ENCODE data around the gene CYYR1. TPM values are rescaled to one million over a fixed set of nuclear protein-coding genes. Genes with fewer than 3 reads are reported as not detected.

The CYYR1 gene
- total and polyA plus RNA-seq, 2 donors (not counting 3 experiments of a cell fraction or from before 2014, with no cell fraction given): 13.2 to 25.7 TPM

GRCh38 chr21:26422138-26422537, 150.9 kb downstream of the CYYR1 start:
- Histone ChIP-seq H3K9me1 (replicated peaks; ENCODE audit: control insufficient read depth, extremely low read depth, insufficient read depth, low read length) (no peaks in the 10 kb centered on the region), H3K36me3 (ENCODE audit: control insufficient read depth in 2 of 2, extremely low read depth in 1 of 2, insufficient read depth in 2 of 2, low read length in 2 of 2) (no peaks in the 10 kb centered on the region), H3K79me2 (ENCODE audit: control insufficient read depth, insufficient read depth, low read length) (no peaks in the 10 kb centered on the region), H3K9me3 (replicated peaks; ENCODE audit: control insufficient read depth, insufficient read depth, low read length) (no peaks in the 10 kb centered on the region), H4K20me1 (replicated peaks; ENCODE audit: control insufficient read depth, extremely low read depth, insufficient read depth, low read length) (no peaks in the 10 kb centered on the region), H2AFZ (ENCODE audit: low read depth, low read length) (peak overlapping the region; percentile 84), H3K27ac (ENCODE audit: insufficient read depth, low read depth, low read length) (no peak overlapping the region), H3K9ac (replicated peaks; ENCODE audit: extremely low read depth, insufficient read depth, low read length) (no peak overlapping the region), H3K4me2 (ENCODE audit: insufficient read depth, low read length) (no peak overlapping the region), H3K4me3 (replicated peaks in 1 of 3; ENCODE audit: insufficient read depth in 1 of 3, low read depth in 1 of 3, low read length in 3 of 3) (no peak overlapping the region), H3K4me1 (ENCODE audit: control insufficient read depth, extremely low read depth, insufficient read depth, low read length) (peaks cover 4% of the 10 kb centered on the region), H3K27me3 (ENCODE audit: control insufficient read depth in 2 of 2, insufficient read depth in 2 of 2, low read length in 2 of 2) (no peaks in the 10 kb centered on the region)
- TF ChIP-seq POLR2AphosphoS5 (IDR thresholded peaks at IDR 0.05; ENCODE audit: insufficient read depth, low read depth, low read length) (no peak), CTCF (IDR thresholded peaks at IDR 0.05; ENCODE audit: extremely low read depth in 1 of 2, insufficient read depth in 1 of 2, low read depth in 1 of 2, low read length in 2 of 2) (no peak), GATA2 (IDR thresholded peaks at IDR 0.05; ENCODE audit: insufficient read depth, insufficient read length, low read depth, low read length) (peak; percentile 45), MYC (IDR thresholded peaks at IDR 0.05; ENCODE audit: low read depth, low read length) (no peak), FOS (IDR thresholded peaks at IDR 0.05; ENCODE audit: borderline replicate concordance, insufficient read depth, low read length) (no peak), POLR2A (IDR thresholded peaks at IDR 0.05; ENCODE audit: low read depth, low read length) (no peak), EZH2 (IDR thresholded peaks at IDR 0.05; ENCODE audit: borderline replicate concordance, low read depth, low read length, severe bottlenecking) (no peak)
- dilution Hi-C loops (cut with MboI; ENCODE audit: extremely low pct_ligation_motif_present, low sequenced_read_pairs): no loop called here
- intact Hi-C loops (cut with micrococcal nuclease): no loop called here
- FAIRE-seq (peak; percentile 4), DNase-seq (ENCODE audit: low read depth, low spot score) (peak; percentile 36)
- CTCF ChIA-PET: interaction anchor here (2.5 kb wide), 1 partner anchor 9 kb away, joined by 7 read pairs; no protein-coding TSS in a partner anchor
- POLR2A ChIA-PET: no interaction called here
- no TSS peak for BruUV-seq (replicated peaks)

Data from endothelial cell of umbilical vein (primary cell).